CD14-positive monocyte (primary cell): ENCODE data around the gene KRT1. TPM values are rescaled to one million over a fixed set of nuclear protein-coding genes. Genes with fewer than 3 reads are reported as not detected.

Experiments used
- DNase-seq, 3 donors: peaks; one replicate each; pipeline ENCODE4 v3.0.0-alpha.2; 2011 to 2022
- H2AFZ ChIP-seq: 2 replicates; pipeline ENCODE4 v1.6.0; 2012; ENCODE audit warnings: mild to moderate bottlenecking, low read depth, low read length, inconsistent platforms; ENCODE audit not compliant: insufficient read depth, poor library complexity, severe bottlenecking
- H3K27ac ChIP-seq, 2 donors: 1 replicate in 1 of 2; 2 replicates in 1 of 2; pipeline ENCODE4 v1.5.1; 2012 to 2013; ENCODE audit warnings: low read length in 2 of 2, control low read depth in 1 of 2, inconsistent platforms in 1 of 2, low read depth in 1 of 2, mild to moderate bottlenecking in 1 of 2
- H3K27me3 ChIP-seq, 2 donors: one replicate each; pipeline versions ENCODE4 v1.6.0 to v1.6.1; 2011 to 2013; ENCODE audit warnings: low read length in 2 of 2; ENCODE audit not compliant: control insufficient read depth in 2 of 2, insufficient read depth in 2 of 2
- H3K36me3 ChIP-seq, 2 donors: replicated peaks in 1 of 2; 1 replicate in 1 of 2; 2 replicates in 1 of 2; pipeline versions ENCODE4 v1.5.1 to v1.6.1; 2012 to 2013; ENCODE audit warnings: low read length in 2 of 2, control low read depth in 1 of 2, inconsistent platforms in 1 of 2, mild to moderate bottlenecking in 1 of 2; ENCODE audit not compliant: insufficient read depth in 2 of 2, control insufficient read depth in 1 of 2
- H3K4me1 ChIP-seq, 2 donors: 1 replicate in 1 of 2; 2 replicates in 1 of 2; pipeline versions ENCODE4 v1.5.1 to v1.6.1; 2012 to 2013; ENCODE audit warnings: low read length in 2 of 2, control low read depth in 1 of 2, inconsistent platforms in 1 of 2, mild to moderate bottlenecking in 1 of 2, moderate library complexity in 1 of 2; ENCODE audit not compliant: insufficient read depth in 2 of 2, control insufficient read depth in 1 of 2
- H3K4me2 ChIP-seq: replicated peaks from 2 replicates; pipeline ENCODE3; 2012; ENCODE audit warnings: low read length, moderate library complexity, mild to moderate bottlenecking; ENCODE audit not compliant: poor library complexity, severe bottlenecking; ENCODE audit errors: extremely low read depth
- H3K4me3 ChIP-seq, 3 experiments: fragments of 200-600 bp in 1 of 3; sonication (generic) in 1 of 3; replicated peaks in 1 of 3; 1 replicate in 2 of 3; 2 replicates in 1 of 3; pipeline ENCODE4 v1.5.1; 2011 to 2013; ENCODE audit warnings: low read length in 3 of 3, mild to moderate bottlenecking in 3 of 3, control low read depth in 2 of 3, low read depth in 2 of 3, inconsistent platforms in 1 of 3, moderate library complexity in 1 of 3
- H3K79me2 ChIP-seq: 2 replicates; pipeline ENCODE4 v1.6.0; 2012; ENCODE audit warnings: mild to moderate bottlenecking, control low read depth, inconsistent platforms, low read length, moderate library complexity; ENCODE audit not compliant: insufficient read depth
- H3K9ac ChIP-seq: 2 replicates; pipeline ENCODE4 v1.6.0; 2017; ENCODE audit warnings: low read length, mild to moderate bottlenecking; ENCODE audit not compliant: insufficient read depth, poor library complexity, severe bottlenecking
- H3K9me3 ChIP-seq, 2 donors: replicated peaks in 1 of 2; 1 replicate in 1 of 2; 2 replicates in 1 of 2; pipeline versions ENCODE4 v1.5.1 to v1.6.1; 2012 to 2013; ENCODE audit warnings: low read length in 2 of 2, control low read depth in 1 of 2; ENCODE audit not compliant: control insufficient read depth in 1 of 2, insufficient read depth in 1 of 2
- H4K20me1 ChIP-seq: 2 replicates; pipeline ENCODE4 v1.6.0; 2012; ENCODE audit warnings: mild to moderate bottlenecking, low read length, control low read depth, moderate library complexity; ENCODE audit not compliant: insufficient read depth
- H3K27ac Mint-ChIP-seq, 7 donors: one replicate each; pipeline ENCODE4 v1.8.0; 2020; ENCODE audit warnings: mild to moderate bottlenecking in 7 of 7, mixed read lengths in 7 of 7, moderate library complexity in 6 of 7, inconsistent platforms in 2 of 7
- H3K27me3 Mint-ChIP-seq, 3 donors: one replicate each; pipeline ENCODE4 v1.8.0; 2021 to 2022; ENCODE audit warnings: low read depth in 3 of 3, mild to moderate bottlenecking in 3 of 3, mixed read lengths in 3 of 3, moderate library complexity in 3 of 3, inconsistent platforms in 1 of 3
- H3K36me3 Mint-ChIP-seq, 2 donors: one replicate each; pipeline ENCODE4 v1.8.0; 2020; ENCODE audit warnings: mixed read lengths in 2 of 2, inconsistent platforms in 1 of 2, mild to moderate bottlenecking in 1 of 2
- H3K4me1 Mint-ChIP-seq: one replicate; pipeline ENCODE4 v1.8.0; 2020; ENCODE audit warnings: mild to moderate bottlenecking, mixed read lengths
- H3K4me3 Mint-ChIP-seq, 2 donors: one replicate each; pipeline ENCODE4 v1.8.0; 2020; ENCODE audit warnings: mild to moderate bottlenecking in 2 of 2, mixed read lengths in 2 of 2, moderate library complexity in 1 of 2
- H3K9me3 Mint-ChIP-seq, 7 donors: one replicate each; pipeline ENCODE4 v1.8.0; 2020 to 2022; ENCODE audit warnings: mixed read lengths in 7 of 7, mild to moderate bottlenecking in 6 of 7, moderate library complexity in 6 of 7, inconsistent platforms in 2 of 7
- WGBS: methylation state at CpG from one replicate; pipeline ENCODE4 v1.1.5; 2013; ENCODE audit warnings: missing lambda C conversion rate; ENCODE audit not compliant: insufficient coverage; 5-methylcytosine and 5-hydroxymethylcytosine counted together
- intact Hi-C, 2 donors: fragments of 100-400 bp; cut with micrococcal nuclease; formaldehyde crosslinking; loops; one replicate each; pipeline versions ENCODE4 v1.15.0 to v1.15.1; 2023
- polyA plus RNA-seq, 3 donors: library from polyadenylated mRNA; depleted of rRNA in 1 of 3; unstranded in 2 of 3; stranded (reverse) in 1 of 3; fragments of 300-500 nt in 2 of 3; fragments of >200 nt in 1 of 3; fragmentation: Illumina TruSeq in 2 of 3; gene quantifications; 1 replicate in 2 of 3; 2 replicates in 1 of 3; pipeline ENCODE4 v1.2.3, GENCODE V29; 2012 to 2021
- TF ChIP-seq, protein P1 (sequence below): fragments of 200-600 bp; IDR thresholded peaks from one replicate; pipeline ENCODE4 v1.8.0; 2022; ENCODE audit warnings: antibody characterized with exemption, mild to moderate bottlenecking

Gene KRT1
- polyA plus RNA-seq, 3 donors: not detected

DNA sequence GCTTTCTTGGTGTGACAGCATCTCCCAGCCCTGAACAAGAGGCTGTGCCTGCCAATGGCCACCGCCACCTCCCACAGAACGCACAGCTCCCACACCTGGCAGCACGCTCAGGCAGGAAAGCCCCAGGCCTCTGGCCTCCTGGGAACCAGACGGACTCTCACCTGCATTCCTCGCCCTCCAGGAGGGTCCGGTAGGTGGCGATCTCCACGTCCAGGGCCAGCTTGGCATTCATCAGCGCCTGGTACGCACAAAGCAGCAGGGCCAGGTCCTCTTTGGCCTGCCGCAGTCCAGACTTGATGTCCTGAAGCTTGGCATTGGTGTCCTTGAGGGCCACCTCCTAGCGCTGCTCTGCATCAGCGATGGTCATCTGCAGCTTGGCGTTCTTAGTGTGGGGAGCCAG, 35.2 kb upstream of the KRT1 start:
- Histone ChIP-seq H3K4me2 (no peak overlapping the region), H4K20me1 (no peaks in the 10 kb centered on the region), H3K9me3 (peaks cover 0 to 16% of the 10 kb centered on the region in 2 donors), H3K4me1 (no peaks in the 10 kb centered on the region), H3K9ac (no peak overlapping the region), H3K4me3 (no peak overlapping the region), H2AFZ (no peak overlapping the region), H3K27me3 (peaks cover 37 to 41% of the 10 kb centered on the region in 2 donors), H3K27ac (no peak overlapping the region), H3K36me3 (no peaks in the 10 kb centered on the region), H3K79me2 (no peaks in the 10 kb centered on the region)
- Mint-ChIP-seq H3K27ac (no peak overlapping the region), H3K4me3 (peak overlapping the region in 1 of 2 donors; percentile 65), H3K9me3 (peaks cover 0 to 19% (median 2%) of the 10 kb centered on the region in 7 donors), H3K36me3 (peaks cover 0 to 2% of the 10 kb centered on the region in 2 donors), H3K27me3 (peaks cover 39 to 48% (median 48%) of the 10 kb centered on the region in 3 donors), H3K4me1 (peaks cover 9% of the 10 kb centered on the region)
- DNase-seq: no peak
- 88% methylated on average over 14 of the region's 14 CpGs for WGBS
- intact Hi-C loops: no loop called here
- TF ChIP-seq, protein P1, sequence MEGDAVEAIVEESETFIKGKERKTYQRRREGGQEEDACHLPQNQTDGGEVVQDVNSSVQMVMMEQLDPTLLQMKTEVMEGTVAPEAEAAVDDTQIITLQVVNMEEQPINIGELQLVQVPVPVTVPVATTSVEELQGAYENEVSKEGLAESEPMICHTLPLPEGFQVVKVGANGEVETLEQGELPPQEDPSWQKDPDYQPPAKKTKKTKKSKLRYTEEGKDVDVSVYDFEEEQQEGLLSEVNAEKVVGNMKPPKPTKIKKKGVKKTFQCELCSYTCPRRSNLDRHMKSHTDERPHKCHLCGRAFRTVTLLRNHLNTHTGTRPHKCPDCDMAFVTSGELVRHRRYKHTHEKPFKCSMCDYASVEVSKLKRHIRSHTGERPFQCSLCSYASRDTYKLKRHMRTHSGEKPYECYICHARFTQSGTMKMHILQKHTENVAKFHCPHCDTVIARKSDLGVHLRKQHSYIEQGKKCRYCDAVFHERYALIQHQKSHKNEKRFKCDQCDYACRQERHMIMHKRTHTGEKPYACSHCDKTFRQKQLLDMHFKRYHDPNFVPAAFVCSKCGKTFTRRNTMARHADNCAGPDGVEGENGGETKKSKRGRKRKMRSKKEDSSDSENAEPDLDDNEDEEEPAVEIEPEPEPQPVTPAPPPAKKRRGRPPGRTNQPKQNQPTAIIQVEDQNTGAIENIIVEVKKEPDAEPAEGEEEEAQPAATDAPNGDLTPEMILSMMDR: no peak

GRCh38 chr12:52714887-52715281, 34.7 kb upstream of the KRT1 start:
- Mint-ChIP-seq H3K4me1 (peaks cover 9% of the 10 kb centered on the region), H3K4me3 (peak overlapping the region in 1 of 2 donors; percentile 65), H3K27me3 (peaks cover 41 to 48% (median 46%) of the 10 kb centered on the region in 3 donors), H3K9me3 (peaks cover 0 to 19% (median 2%) of the 10 kb centered on the region in 7 donors), H3K36me3 (peaks cover 0 to 2% of the 10 kb centered on the region in 2 donors), H3K27ac (peak overlapping the region in 1 of 7 donors; percentile 42)
- Histone ChIP-seq H3K9me3 (peaks cover 0 to 16% of the 10 kb centered on the region in 2 donors), H3K79me2 (no peaks in the 10 kb centered on the region), H3K27ac (no peak overlapping the region), H3K4me3 (no peak overlapping the region), H2AFZ (no peak overlapping the region), H3K4me1 (no peaks in the 10 kb centered on the region), H4K20me1 (no peaks in the 10 kb centered on the region), H3K27me3 (peaks cover 37 to 41% of the 10 kb centered on the region in 2 donors), H3K4me2 (no peak overlapping the region), H3K9ac (no peak overlapping the region), H3K36me3 (no peaks in the 10 kb centered on the region)
- no CpG with 5 or more reads among the region's 4 CpGs for WGBS
- TF ChIP-seq, protein P1: no peak
- intact Hi-C loops: no loop called here
- DNase-seq: no peak
